K562 (cell line): Measurements from ENCODE around the gene GKN1. TPM values are rescaled to one million over a fixed set of nuclear protein-coding genes. Genes with fewer than 3 reads are reported as not detected.

ENCODE experiments used
- ATAC-seq: fragments of 200-7000 bp; cut with Tn5 transposase; 3 replicates; pipeline ENCODE4 v1.9.1; 2020; ENCODE audit warnings: moderate library complexity
- BruUV-seq: library from RNA; stranded (reverse); fragments of 400-500 nt; replicated peaks from 2 replicates; lab custom pipeline; 2021; lab: Mats Ljungman, UMichigan
- CTCF ChIA-PET: fragments of 300-600 bp; formaldehyde crosslinking; extraction: SDS; loops from one replicate; lab custom pipeline; 2021; ENCODE audit warnings: low intra/inter-chr PET ratio; lab: Yijun Ruan, JAX
- POLR2A ChIA-PET: fragments of 300-600, 350-650 bp; sonication (Branson Sonifier 250); formaldehyde crosslinking; extraction: SDS; loops from one replicate; lab custom pipeline; 2021; ENCODE audit warnings: antibody characterized with exemption, inconsistent platforms; lab: Yijun Ruan, JAX
- DNase-seq, 4 experiments: peaks; one replicate each; pipeline versions ENCODE4 v3.0.0 to v3.0.0-alpha.2; 2011 to 2018; ENCODE audit warnings: low spot score in 3 of 4, mixed read lengths in 3 of 4; ENCODE audit errors: extremely low read depth in 1 of 4
- FAIRE-seq: peaks from 2 replicates; lab custom pipeline; 2011; peaks lifted over from hg19 to GRCh38; lab: Jason Lieb, UNC
- H2AFZ ChIP-seq: 2 replicates; pipeline ENCODE4 v1.6.0; 2011; ENCODE audit warnings: low read depth, low read length, control low read depth, inconsistent platforms
- H3K27ac ChIP-seq: fragments of 200-600 bp; 3 replicates; pipeline ENCODE4 v1.8.0; 2011; ENCODE audit warnings: low read depth, mild to moderate bottlenecking, control low read depth, inconsistent platforms, low read length, moderate library complexity, mixed read lengths; ENCODE audit errors: extremely low read depth
- H3K27me3 ChIP-seq, 2 experiments: fragments of 300-600 bp in 1 of 2; 2 replicates in 1 of 2; 3 replicates in 1 of 2; pipeline versions ENCODE4 v1.6.0 to v1.8.0; 2011; ENCODE audit warnings: inconsistent platforms in 2 of 2, low read length in 2 of 2, mild to moderate bottlenecking in 1 of 2, mixed read lengths in 1 of 2, moderate library complexity in 1 of 2; ENCODE audit not compliant: control insufficient read depth in 2 of 2, insufficient read depth in 2 of 2
- H3K36me3 ChIP-seq: fragments of 300-600 bp; 3 replicates; pipeline ENCODE4 v1.8.0; 2011; ENCODE audit warnings: mild to moderate bottlenecking, low read length, inconsistent platforms; ENCODE audit not compliant: control insufficient read depth, insufficient read depth
- H3K4me1 ChIP-seq, 2 experiments: fragments of 200-600 bp in 1 of 2; replicated peaks in 1 of 2; 2 replicates in 1 of 2; 3 replicates in 1 of 2; pipeline versions ENCODE4 v1.5.1 to v1.8.0; 2011; ENCODE audit warnings: inconsistent platforms in 2 of 2, low read length in 2 of 2, mild to moderate bottlenecking in 1 of 2, mixed read lengths in 1 of 2, moderate library complexity in 1 of 2; ENCODE audit not compliant: control insufficient read depth in 2 of 2, insufficient read depth in 2 of 2
- H3K4me2 ChIP-seq: 2 replicates; pipeline ENCODE4 v1.6.1; 2011; ENCODE audit warnings: low read length, control low read depth, inconsistent platforms, mixed read lengths; ENCODE audit not compliant: insufficient read depth
- H3K4me3 ChIP-seq: fragments of 200-600 bp; sonication (generic), shearing (Covaris generic); 2 replicates; pipeline ENCODE4 v1.5.1; 2016; ENCODE audit warnings: control low read depth, inconsistent platforms
- H3K79me2 ChIP-seq: fragments of 200-600 bp; 3 replicates; pipeline ENCODE4 v1.8.0; 2011; ENCODE audit warnings: low read length, inconsistent platforms; ENCODE audit not compliant: control insufficient read depth, insufficient read depth
- H3K9ac ChIP-seq, 2 experiments: 2 replicates each; pipeline versions ENCODE4 v1.6.0 to v1.6.1; 2011; ENCODE audit warnings: low read depth in 2 of 2, low read length in 2 of 2, control low read depth in 1 of 2, inconsistent platforms in 1 of 2, mild to moderate bottlenecking in 1 of 2, mixed read lengths in 1 of 2; ENCODE audit not compliant: insufficient read depth in 1 of 2
- H3K9me1 ChIP-seq: one replicate; pipeline ENCODE4 v1.6.0; 2011; ENCODE audit warnings: inconsistent platforms, mild to moderate bottlenecking, low read length, moderate library complexity; ENCODE audit not compliant: control insufficient read depth, insufficient read depth
- H3K9me3 ChIP-seq: replicated peaks from 2 replicates; pipeline ENCODE4 v1.5.1; 2011; ENCODE audit warnings: low read depth, low read length, inconsistent platforms; ENCODE audit not compliant: control insufficient read depth, insufficient read depth
- H4K20me1 ChIP-seq: replicated peaks from 2 replicates; pipeline ENCODE4 v1.6.1; 2011; ENCODE audit warnings: low read length, inconsistent platforms, mixed read lengths; ENCODE audit not compliant: control insufficient read depth, insufficient read depth
- FOXK2 ChIP-seq, 2 experiments: fragments of 450-650 bp; IDR thresholded peaks in 1 of 2; conservative IDR thresholded peaks in 1 of 2; 2 replicates each; pipeline ENCODE4 v1.6.1; 2016; ENCODE audit warnings: low read depth in 2 of 2, mild to moderate bottlenecking in 1 of 2
- JUND ChIP-seq, 2 experiments: IDR thresholded peaks; 2 replicates in 1 of 2; 3 replicates in 1 of 2; pipeline ENCODE4 v1.6.1; 2011; ENCODE audit warnings: borderline replicate concordance in 2 of 2, low read depth in 2 of 2, low read length in 2 of 2, improper control_type of control experiment in 1 of 2, missing biosample characterization in 1 of 2, missing genetic modification characterization in 1 of 2, missing genetic modification reagents in 1 of 2
- RBM25 ChIP-seq: fragments of 200-400 bp; formaldehyde crosslinking; IDR thresholded peaks from 2 replicates; pipeline ENCODE4 v1.6.1; 2018; ENCODE audit warnings: low read length, low read depth, moderate library complexity; ENCODE audit not compliant: severe bottlenecking
- SMAD2 ChIP-seq: fragments of 150-350 bp; IDR thresholded peaks from 2 replicates; pipeline ENCODE4 v1.6.1; 2014; ENCODE audit warnings: low read depth, mild to moderate bottlenecking, low read length
- WGBS: fragments of 100-300 bp; shearing (Covaris generic); methylation state at CpG from one replicate; pipeline ENCODE4 v1.1.6; 2016; ENCODE audit warnings: low coverage, mixed read lengths; ENCODE audit not compliant: insufficient coverage; ENCODE audit errors: missing lambda C conversion rate; 5-methylcytosine and 5-hydroxymethylcytosine counted together
- in situ Hi-C: fragments of 300-500 bp; cut with MboI; formaldehyde crosslinking; loops from 4 replicates; pipeline ENCODE4 v1.15.0; 2018; ENCODE audit warnings: inconsistent platforms, mixed read lengths
- intact Hi-C: fragments of 100-400 bp; cut with micrococcal nuclease; formaldehyde crosslinking; loops from 2 replicates; pipeline ENCODE4 v1.14.2; 2022
- polyA plus RNA-seq, 8 experiments: library from polyadenylated mRNA; depleted of rRNA in 4 of 8; stranded (reverse) in 5 of 8; unstranded in 3 of 8; fragments of >200 nt; fragmentation: Nextera tagmentation in 2 of 8; fragmentation: Illumina TruSeq in 1 of 8; extraction: Ambion mirVana in 2 of 8; extraction: Trizol in 1 of 8; gene quantifications; 2 replicates each; pipeline versions ENCODE4 v1.2.1 to v1.2.3, GENCODE V29; 2011 to 2014; ENCODE audit warnings: inconsistent platforms in 1 of 8, missing spikeins in 1 of 8
- total RNA-seq, 7 experiments: library from RNA; depleted of rRNA in 6 of 7; stranded (reverse); fragments of >200 nt in 6 of 7; fragmentation: Illumina TruSeq in 2 of 7; extraction: Trizol in 2 of 7; gene quantifications; 2 replicates each; pipeline versions ENCODE4 v1.2.1 to v1.2.3, GENCODE V29; 2011 to 2021; ENCODE audit warnings: low replicate concordance in 1 of 7
- TF ChIP-seq, protein P1 (sequence below), 2 experiments: IDR thresholded peaks; 2 replicates each; pipeline ENCODE4 v1.6.1; 2012; ENCODE audit warnings: improper control_type of control experiment in 2 of 2, low read depth in 2 of 2, low read length in 2 of 2, borderline replicate concordance in 1 of 2
- TF ChIP-seq, protein P2 (sequence below): fragments of 450-650 bp; IDR thresholded peaks from 2 replicates; pipeline ENCODE4 v1.6.1; 2016; ENCODE audit warnings: antibody characterized with exemption

The GKN1 gene
- total and polyA plus RNA-seq, 9 of the 15 experiments (the other 6 are each of a cell fraction or from before 2014, with no cell fraction given): not detected

DNA sequence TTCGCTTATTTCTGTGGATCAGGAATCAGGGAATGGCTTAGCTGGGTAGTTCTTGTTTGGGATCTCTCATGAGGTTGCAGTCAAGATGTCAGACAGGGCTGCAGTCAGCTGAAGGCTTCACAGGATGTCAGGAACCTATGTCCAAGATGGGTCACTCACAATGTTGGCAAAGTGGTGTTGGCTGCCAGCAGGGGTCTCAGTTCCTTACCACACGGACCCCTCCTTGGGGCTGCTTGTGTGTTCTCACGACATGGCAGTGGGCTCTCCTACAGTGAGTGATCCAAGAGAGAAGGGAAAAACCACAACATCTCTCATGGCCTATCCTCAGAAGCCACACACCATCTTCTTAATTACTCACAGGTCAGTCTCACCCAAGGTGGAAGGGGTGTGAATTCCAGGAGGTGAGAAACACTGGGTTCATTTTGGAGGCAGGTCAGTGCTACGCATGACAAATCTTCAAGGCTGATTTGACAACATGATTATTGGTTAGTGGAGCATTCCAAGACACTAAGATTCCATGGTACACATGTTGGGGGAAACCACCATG is 37.2 kb downstream of the GKN1 start:
- Histone ChIP-seq H3K27me3 (peaks cover 11 to 29% of the 10 kb centered on the region in 2 experiments; a peak in 3 of 5 replicates), H3K4me2 (no peak overlapping the region), H3K36me3 (no peaks in the 10 kb centered on the region), H3K4me3 (no peak overlapping the region), H3K9ac (no peak overlapping the region), H3K9me1 (no peaks in the 10 kb centered on the region), H3K4me1 (peaks cover 0 to 11% of the 10 kb centered on the region in 2 experiments; a peak in 3 of 5 replicates), H3K79me2 (no peaks in the 10 kb centered on the region), H2AFZ (no peak overlapping the region), H3K27ac (no peak overlapping the region), H4K20me1 (no peaks in the 10 kb centered on the region), H3K9me3 (no peaks in the 10 kb centered on the region)
- no TSS peak for BruUV-seq
- DNase-seq (no peak), FAIRE-seq (no peak), ATAC-seq (no peak)
- in situ Hi-C loops (no loop called here), intact Hi-C loops (no loop called here)
- CTCF ChIA-PET: no interaction called here
- TF ChIP-seq JUND (IDR thresholded peaks at IDR 0.05; ENCODE audit: borderline replicate concordance, low read depth, low read length) (no peak), JUND (tag; IDR thresholded peaks at IDR 0.05; ENCODE audit: borderline replicate concordance, low read depth, low read length) (no peak)
- POLR2A ChIA-PET: no interaction called here
- 7% methylated on average over 3 of the region's 4 CpGs for WGBS

DNA sequence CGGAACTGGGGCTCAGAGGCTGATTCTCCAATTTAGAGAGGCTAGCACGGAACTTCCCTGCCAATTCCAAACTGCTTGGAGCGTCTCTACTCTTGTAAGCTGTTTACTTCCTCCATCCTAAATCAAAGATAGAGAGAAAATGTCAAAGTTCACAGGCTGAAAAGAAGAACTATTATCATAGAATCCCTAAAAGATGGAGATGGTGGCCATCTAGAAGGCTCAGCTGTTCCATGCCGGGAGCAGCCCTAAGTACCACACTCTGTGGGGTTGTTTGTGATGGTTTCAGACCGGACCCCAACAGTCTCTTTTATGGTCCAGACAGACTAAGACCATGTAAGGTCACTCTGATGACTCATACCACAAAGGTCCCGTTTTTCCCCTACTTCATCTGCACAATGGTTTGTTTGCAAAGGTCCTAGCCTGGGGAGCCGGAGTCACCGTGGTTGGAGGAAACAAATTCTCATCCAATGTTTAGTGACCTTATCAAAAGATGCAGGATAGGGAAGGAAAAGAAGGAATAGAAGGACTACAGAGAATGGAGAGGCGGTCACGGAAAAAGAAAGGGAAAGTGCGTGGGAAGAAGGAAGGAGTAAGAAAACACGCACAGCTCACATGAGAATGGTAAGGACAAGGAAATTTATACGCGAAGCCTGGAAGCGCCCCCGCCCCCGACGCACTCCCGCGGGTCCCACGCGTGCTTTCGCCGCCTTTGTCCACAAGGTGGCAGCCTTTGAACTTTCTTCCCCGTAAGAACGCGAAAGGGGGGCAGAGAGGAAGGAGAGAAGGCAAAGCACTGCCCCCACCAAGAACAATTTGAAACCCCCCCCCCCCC is 38.1 kb downstream of the GKN1 start:
- ChIA-PET POLR2A (interaction anchor here (0.5 kb wide), 1 partner anchor 20 kb away, joined by 3 read pairs; no protein-coding TSS in a partner anchor), CTCF (interaction anchor here (1.3 kb wide), 1 partner anchor 295 kb away, joined by 3 read pairs; no protein-coding TSS in a partner anchor)
- in situ Hi-C loops (no loop called here), intact Hi-C loops (no loop called here)
- Histone ChIP-seq H3K4me3 (peak overlapping the region; percentile 31), H3K27ac (no peak overlapping the region), H3K79me2 (no peaks in the 10 kb centered on the region), H3K4me1 (peaks cover 3 to 11% of the 10 kb centered on the region in 2 experiments; a peak in 4 of 5 replicates), H3K4me2 (no peak overlapping the region; the same call in 1 of the 2 replicates), H3K36me3 (no peaks in the 10 kb centered on the region), H4K20me1 (no peaks in the 10 kb centered on the region), H2AFZ (peak overlapping the region; percentile 62; the same call in 1 of the 2 replicates), H3K9me3 (no peaks in the 10 kb centered on the region), H3K27me3 (peaks cover 11 to 29% of the 10 kb centered on the region in 2 experiments; a peak in 3 of 5 replicates), H3K9ac (no peak overlapping the region), H3K9me1 (no peaks in the 10 kb centered on the region)
- peak; percentile 78 for ATAC-seq
- peak; percentile 42 for FAIRE-seq
- DNase-seq: peak; percentile 60 to 68 (median 66)
- BruUV-seq: no TSS peak
- 2% methylated on average over 22 of the region's 27 CpGs for WGBS
- TF ChIP-seq, protein P1, sequence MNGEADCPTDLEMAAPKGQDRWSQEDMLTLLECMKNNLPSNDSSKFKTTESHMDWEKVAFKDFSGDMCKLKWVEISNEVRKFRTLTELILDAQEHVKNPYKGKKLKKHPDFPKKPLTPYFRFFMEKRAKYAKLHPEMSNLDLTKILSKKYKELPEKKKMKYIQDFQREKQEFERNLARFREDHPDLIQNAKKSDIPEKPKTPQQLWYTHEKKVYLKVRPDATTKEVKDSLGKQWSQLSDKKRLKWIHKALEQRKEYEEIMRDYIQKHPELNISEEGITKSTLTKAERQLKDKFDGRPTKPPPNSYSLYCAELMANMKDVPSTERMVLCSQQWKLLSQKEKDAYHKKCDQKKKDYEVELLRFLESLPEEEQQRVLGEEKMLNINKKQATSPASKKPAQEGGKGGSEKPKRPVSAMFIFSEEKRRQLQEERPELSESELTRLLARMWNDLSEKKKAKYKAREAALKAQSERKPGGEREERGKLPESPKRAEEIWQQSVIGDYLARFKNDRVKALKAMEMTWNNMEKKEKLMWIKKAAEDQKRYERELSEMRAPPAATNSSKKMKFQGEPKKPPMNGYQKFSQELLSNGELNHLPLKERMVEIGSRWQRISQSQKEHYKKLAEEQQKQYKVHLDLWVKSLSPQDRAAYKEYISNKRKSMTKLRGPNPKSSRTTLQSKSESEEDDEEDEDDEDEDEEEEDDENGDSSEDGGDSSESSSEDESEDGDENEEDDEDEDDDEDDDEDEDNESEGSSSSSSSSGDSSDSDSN (IDR thresholded peaks at IDR 0.05; ENCODE audit: borderline replicate concordance in 1 of 2, low read depth in 2 of 2, low read length in 2 of 2): no peak
- TF ChIP-seq FOXK2 (conservative IDR thresholded peaks at IDR 0.05 in 1 of 2, IDR thresholded peaks at IDR 0.05 in 1 of 2; ENCODE audit: low read depth in 2 of 2) (no peak), RBM25 (no peak), SMAD2 (no peak)
- TF ChIP-seq, protein P2, sequence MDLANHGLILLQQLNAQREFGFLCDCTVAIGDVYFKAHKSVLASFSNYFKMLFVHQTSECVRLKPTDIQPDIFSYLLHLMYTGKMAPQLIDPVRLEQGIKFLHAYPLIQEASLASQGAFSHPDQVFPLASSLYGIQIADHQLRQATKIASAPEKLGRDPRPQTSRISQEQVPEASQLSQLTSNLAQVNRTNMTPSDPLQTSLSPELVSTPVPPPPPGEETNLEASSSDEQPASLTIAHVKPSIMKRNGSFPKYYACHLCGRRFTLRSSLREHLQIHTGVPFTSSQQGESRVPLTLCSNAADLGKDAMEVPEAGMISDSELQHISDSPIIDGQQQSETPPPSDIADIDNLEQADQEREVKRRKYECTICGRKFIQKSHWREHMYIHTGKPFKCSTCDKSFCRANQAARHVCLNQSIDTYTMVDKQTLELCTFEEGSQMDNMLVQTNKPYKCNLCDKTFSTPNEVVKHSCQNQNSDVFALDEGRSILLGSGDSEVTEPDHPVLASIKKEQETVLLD: peak; percentile 66; the same call in 1 of the 2 replicates
